ENCODE results near the gene PTPRM.

- TF ChIP-seq CTCF (optimal IDR thresholded peaks at IDR 0.05 in 1 of 3, IDR thresholded peaks at IDR 0.05 in 1 of 3, conservative IDR thresholded peaks at IDR 0.05 in 1 of 3; ENCODE audit: extremely low read depth in 1 of 3, insufficient read depth in 2 of 3, low read length in 3 of 3) (no peak), EZH2 (IDR thresholded peaks at IDR 0.05; ENCODE audit: low read length) (no peak)
Measured at GRCh38 chr18:8380926-8381325, 813.8 kb downstream of the PTPRM start.
